Ishikawa (cell line): Measurements from ENCODE around the gene SERPINC1.

Experiments
- CEBPB ChIP-seq: IDR thresholded peaks from 2 replicates; pipeline ENCODE4 v1.6.1; 2012
- CREB1 ChIP-seq: IDR thresholded peaks from 2 replicates; pipeline ENCODE4 v1.6.1; 2012; ENCODE audit warnings: low read depth
- EP300 ChIP-seq: IDR thresholded peaks from 2 replicates; pipeline ENCODE4 v1.6.1; 2012; ENCODE audit warnings: borderline replicate concordance
- FOXM1 ChIP-seq: IDR thresholded peaks from 2 replicates; pipeline ENCODE4 v1.6.1; 2012; ENCODE audit warnings: low read depth, borderline replicate concordance
- NFIC ChIP-seq: IDR thresholded peaks from 2 replicates; pipeline ENCODE4 v1.6.1; 2012
- RAD21 ChIP-seq: IDR thresholded peaks from 2 replicates; pipeline ENCODE4 v1.6.1; 2012; ENCODE audit warnings: low read depth
- TCF12 ChIP-seq: IDR thresholded peaks from 2 replicates; pipeline ENCODE4 v1.6.1; 2012; ENCODE audit warnings: low read depth
- TEAD4 ChIP-seq: IDR thresholded peaks from 2 replicates; pipeline ENCODE4 v1.6.1; 2012
- YY1 ChIP-seq: IDR thresholded peaks from 2 replicates; pipeline ENCODE4 v1.6.1; 2012; ENCODE audit warnings: low read depth
- TF ChIP-seq, protein P1 (sequence below): IDR thresholded peaks from 2 replicates; pipeline ENCODE4 v1.6.1; 2012
- TF ChIP-seq, protein P2 (sequence below): IDR thresholded peaks from 2 replicates; pipeline ENCODE4 v1.6.1; 2012
- TF ChIP-seq, protein P3 (sequence below): IDR thresholded peaks from 2 replicates; pipeline ENCODE4 v1.6.1; 2012; ENCODE audit warnings: low read depth, mild to moderate bottlenecking

DNA sequence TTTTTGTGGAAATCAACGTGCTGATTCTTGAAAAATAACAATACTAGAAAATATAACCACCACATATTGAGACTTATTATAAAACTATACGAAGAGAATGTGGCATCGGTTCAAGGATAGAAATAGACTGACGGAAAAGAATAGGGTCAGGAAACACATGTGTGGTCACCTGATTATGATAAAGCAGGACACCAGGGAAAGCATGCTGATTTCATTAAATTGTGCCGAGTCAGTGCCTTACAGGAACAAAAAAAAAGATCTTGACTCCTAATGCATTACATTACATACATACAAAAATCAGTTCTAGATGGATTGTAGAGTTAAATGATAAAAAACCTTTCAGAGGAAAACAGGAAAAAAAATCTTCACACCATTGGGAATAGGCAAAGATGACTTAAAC lies 43.5 kb upstream of the SERPINC1 start:
- TF ChIP-seq YY1: no peak
- TF ChIP-seq, protein P1, sequence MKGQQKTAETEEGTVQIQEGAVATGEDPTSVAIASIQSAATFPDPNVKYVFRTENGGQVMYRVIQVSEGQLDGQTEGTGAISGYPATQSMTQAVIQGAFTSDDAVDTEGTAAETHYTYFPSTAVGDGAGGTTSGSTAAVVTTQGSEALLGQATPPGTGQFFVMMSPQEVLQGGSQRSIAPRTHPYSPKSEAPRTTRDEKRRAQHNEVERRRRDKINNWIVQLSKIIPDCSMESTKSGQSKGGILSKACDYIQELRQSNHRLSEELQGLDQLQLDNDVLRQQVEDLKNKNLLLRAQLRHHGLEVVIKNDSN: no peak
- no peak for TF ChIP-seq CREB1
- no peak for TF ChIP-seq EP300
- no peak for TF ChIP-seq TCF12
- TF ChIP-seq, protein P2, sequence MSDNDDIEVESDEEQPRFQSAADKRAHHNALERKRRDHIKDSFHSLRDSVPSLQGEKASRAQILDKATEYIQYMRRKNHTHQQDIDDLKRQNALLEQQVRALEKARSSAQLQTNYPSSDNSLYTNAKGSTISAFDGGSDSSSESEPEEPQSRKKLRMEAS: no peak
- TF ChIP-seq, protein P3, sequence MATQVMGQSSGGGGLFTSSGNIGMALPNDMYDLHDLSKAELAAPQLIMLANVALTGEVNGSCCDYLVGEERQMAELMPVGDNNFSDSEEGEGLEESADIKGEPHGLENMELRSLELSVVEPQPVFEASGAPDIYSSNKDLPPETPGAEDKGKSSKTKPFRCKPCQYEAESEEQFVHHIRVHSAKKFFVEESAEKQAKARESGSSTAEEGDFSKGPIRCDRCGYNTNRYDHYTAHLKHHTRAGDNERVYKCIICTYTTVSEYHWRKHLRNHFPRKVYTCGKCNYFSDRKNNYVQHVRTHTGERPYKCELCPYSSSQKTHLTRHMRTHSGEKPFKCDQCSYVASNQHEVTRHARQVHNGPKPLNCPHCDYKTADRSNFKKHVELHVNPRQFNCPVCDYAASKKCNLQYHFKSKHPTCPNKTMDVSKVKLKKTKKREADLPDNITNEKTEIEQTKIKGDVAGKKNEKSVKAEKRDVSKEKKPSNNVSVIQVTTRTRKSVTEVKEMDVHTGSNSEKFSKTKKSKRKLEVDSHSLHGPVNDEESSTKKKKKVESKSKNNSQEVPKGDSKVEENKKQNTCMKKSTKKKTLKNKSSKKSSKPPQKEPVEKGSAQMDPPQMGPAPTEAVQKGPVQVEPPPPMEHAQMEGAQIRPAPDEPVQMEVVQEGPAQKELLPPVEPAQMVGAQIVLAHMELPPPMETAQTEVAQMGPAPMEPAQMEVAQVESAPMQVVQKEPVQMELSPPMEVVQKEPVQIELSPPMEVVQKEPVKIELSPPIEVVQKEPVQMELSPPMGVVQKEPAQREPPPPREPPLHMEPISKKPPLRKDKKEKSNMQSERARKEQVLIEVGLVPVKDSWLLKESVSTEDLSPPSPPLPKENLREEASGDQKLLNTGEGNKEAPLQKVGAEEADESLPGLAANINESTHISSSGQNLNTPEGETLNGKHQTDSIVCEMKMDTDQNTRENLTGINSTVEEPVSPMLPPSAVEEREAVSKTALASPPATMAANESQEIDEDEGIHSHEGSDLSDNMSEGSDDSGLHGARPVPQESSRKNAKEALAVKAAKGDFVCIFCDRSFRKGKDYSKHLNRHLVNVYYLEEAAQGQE: no peak
- no peak for TF ChIP-seq FOXM1
- no peak for TF ChIP-seq CEBPB
- TF ChIP-seq TEAD4: no peak
- TF ChIP-seq RAD21: no peak
- TF ChIP-seq NFIC: no peak
